Endodermal cell (in vitro differentiated cells): ENCODE data around the gene STRA6. TPM values are rescaled to one million over a fixed set of nuclear protein-coding genes. Genes with fewer than 3 reads are reported as not detected.

Experiments used
- DNase-seq: peaks from one replicate; pipeline ENCODE4 v3.0.0-alpha.2; 2017
- H3K27ac ChIP-seq: 2 replicates; pipeline ENCODE4 v1.5.1; 2013; ENCODE audit warnings: mild to moderate bottlenecking, low read depth, low read length, moderate library complexity
- H3K27me3 ChIP-seq: 2 replicates; pipeline ENCODE4 v1.6.1; 2013; ENCODE audit warnings: mild to moderate bottlenecking, low read length, moderate library complexity; ENCODE audit not compliant: insufficient read depth, control insufficient read depth, poor library complexity, severe bottlenecking
- H3K36me3 ChIP-seq: 2 replicates; pipeline ENCODE4 v1.7.0; 2013; ENCODE audit warnings: mild to moderate bottlenecking, low read length, moderate library complexity; ENCODE audit not compliant: control insufficient read depth, insufficient read depth
- H3K4me1 ChIP-seq: one replicate; pipeline ENCODE4 v1.7.0; 2013; ENCODE audit warnings: low read length; ENCODE audit not compliant: control insufficient read depth, insufficient read depth
- H3K4me3 ChIP-seq: 2 replicates; pipeline ENCODE4 v1.5.1; 2013; ENCODE audit warnings: mild to moderate bottlenecking, low read length, moderate library complexity
- H3K9ac ChIP-seq: 2 replicates; pipeline ENCODE4 v1.6.1; 2013; ENCODE audit warnings: mild to moderate bottlenecking, low read length, moderate library complexity; ENCODE audit not compliant: poor library complexity, severe bottlenecking; ENCODE audit errors: extremely low read depth
- H3K9me3 ChIP-seq: 2 replicates; pipeline ENCODE4 v1.6.1; 2013; ENCODE audit warnings: mild to moderate bottlenecking, low read length, moderate library complexity; ENCODE audit not compliant: control insufficient read depth
- H3K27ac Mint-ChIP-seq: 2 replicates; pipeline ENCODE4 v1.8.0; 2020; ENCODE audit warnings: mixed read lengths
- H3K27me3 Mint-ChIP-seq: 2 replicates; pipeline ENCODE4 v1.8.0; 2021; ENCODE audit warnings: mild to moderate bottlenecking, mixed read lengths; ENCODE audit not compliant: insufficient read depth
- H3K36me3 Mint-ChIP-seq: 2 replicates; pipeline ENCODE4 v1.8.0; 2020; ENCODE audit warnings: low read depth, mixed read lengths
- H3K4me1 Mint-ChIP-seq: 2 replicates; pipeline ENCODE4 v1.8.0; 2020; ENCODE audit warnings: mixed read lengths
- H3K4me3 Mint-ChIP-seq: 2 replicates; pipeline ENCODE4 v1.8.0; 2020; ENCODE audit warnings: mild to moderate bottlenecking, moderate library complexity, mixed read lengths
- H3K9me3 Mint-ChIP-seq: 2 replicates; pipeline ENCODE4 v1.8.0; 2020; ENCODE audit warnings: mild to moderate bottlenecking, mixed read lengths
- WGBS, 2 experiments: methylation state at CpG; one replicate each; pipeline versions ENCODE4 v1.1.5 to v1.1.7; 2013; ENCODE audit warnings: missing lambda C conversion rate in 2 of 2, mixed read lengths in 1 of 2; ENCODE audit not compliant: insufficient coverage in 1 of 2, insufficient read length in 1 of 2; 5-methylcytosine and 5-hydroxymethylcytosine counted together
- total RNA-seq, 2 donors: library from RNA; stranded (reverse); fragmentation: NEBNext Ultra II Directional in 1 of 2; extraction: Animal tissue kit (Norgen Biotek cat#: 25700) in 1 of 2; gene quantifications; 2 replicates in 1 of 2; 3 replicates in 1 of 2; pipeline ENCODE4 v1.2.1, GENCODE V29; 2021
- TF ChIP-seq, protein P1 (sequence below): fragments of 200-600 bp; sonication (generic); conservative IDR thresholded peaks from 2 replicates; pipeline ENCODE4 v1.5.0; 2021; ENCODE audit warnings: antibody characterized with exemption, mild to moderate bottlenecking

Gene STRA6
- total RNA-seq, 2 donors from 2014 or later = 18.2 to 26.2 TPM

- TF ChIP-seq, protein P1, sequence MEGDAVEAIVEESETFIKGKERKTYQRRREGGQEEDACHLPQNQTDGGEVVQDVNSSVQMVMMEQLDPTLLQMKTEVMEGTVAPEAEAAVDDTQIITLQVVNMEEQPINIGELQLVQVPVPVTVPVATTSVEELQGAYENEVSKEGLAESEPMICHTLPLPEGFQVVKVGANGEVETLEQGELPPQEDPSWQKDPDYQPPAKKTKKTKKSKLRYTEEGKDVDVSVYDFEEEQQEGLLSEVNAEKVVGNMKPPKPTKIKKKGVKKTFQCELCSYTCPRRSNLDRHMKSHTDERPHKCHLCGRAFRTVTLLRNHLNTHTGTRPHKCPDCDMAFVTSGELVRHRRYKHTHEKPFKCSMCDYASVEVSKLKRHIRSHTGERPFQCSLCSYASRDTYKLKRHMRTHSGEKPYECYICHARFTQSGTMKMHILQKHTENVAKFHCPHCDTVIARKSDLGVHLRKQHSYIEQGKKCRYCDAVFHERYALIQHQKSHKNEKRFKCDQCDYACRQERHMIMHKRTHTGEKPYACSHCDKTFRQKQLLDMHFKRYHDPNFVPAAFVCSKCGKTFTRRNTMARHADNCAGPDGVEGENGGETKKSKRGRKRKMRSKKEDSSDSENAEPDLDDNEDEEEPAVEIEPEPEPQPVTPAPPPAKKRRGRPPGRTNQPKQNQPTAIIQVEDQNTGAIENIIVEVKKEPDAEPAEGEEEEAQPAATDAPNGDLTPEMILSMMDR = no peak
- Mint-ChIP-seq H3K4me1 (peaks cover 30% of the 10 kb centered on the region), H3K27me3 (peaks cover 6% of the 10 kb centered on the region), H3K27ac (no peak overlapping the region), H3K36me3 (peaks cover 3% of the 10 kb centered on the region), H3K9me3 (no peaks in the 10 kb centered on the region), H3K4me3 (no peak overlapping the region)
- Histone ChIP-seq H3K36me3 (no peaks in the 10 kb centered on the region), H3K4me1 (peaks cover 25% of the 10 kb centered on the region), H3K27me3 (no peaks in the 10 kb centered on the region), H3K9me3 (no peaks in the 10 kb centered on the region), H3K9ac (no peak overlapping the region), H3K4me3 (no peak overlapping the region), H3K27ac (no peak overlapping the region)
- DNase-seq = no peak
- WGBS, 2 experiments = 82 to 91% methylated on average over 5 to 6 of the region's 6 CpGs
Observed at GRCh38 chr15:74199297-74199652, 3.3 kb downstream of the STRA6 start.

DNA sequence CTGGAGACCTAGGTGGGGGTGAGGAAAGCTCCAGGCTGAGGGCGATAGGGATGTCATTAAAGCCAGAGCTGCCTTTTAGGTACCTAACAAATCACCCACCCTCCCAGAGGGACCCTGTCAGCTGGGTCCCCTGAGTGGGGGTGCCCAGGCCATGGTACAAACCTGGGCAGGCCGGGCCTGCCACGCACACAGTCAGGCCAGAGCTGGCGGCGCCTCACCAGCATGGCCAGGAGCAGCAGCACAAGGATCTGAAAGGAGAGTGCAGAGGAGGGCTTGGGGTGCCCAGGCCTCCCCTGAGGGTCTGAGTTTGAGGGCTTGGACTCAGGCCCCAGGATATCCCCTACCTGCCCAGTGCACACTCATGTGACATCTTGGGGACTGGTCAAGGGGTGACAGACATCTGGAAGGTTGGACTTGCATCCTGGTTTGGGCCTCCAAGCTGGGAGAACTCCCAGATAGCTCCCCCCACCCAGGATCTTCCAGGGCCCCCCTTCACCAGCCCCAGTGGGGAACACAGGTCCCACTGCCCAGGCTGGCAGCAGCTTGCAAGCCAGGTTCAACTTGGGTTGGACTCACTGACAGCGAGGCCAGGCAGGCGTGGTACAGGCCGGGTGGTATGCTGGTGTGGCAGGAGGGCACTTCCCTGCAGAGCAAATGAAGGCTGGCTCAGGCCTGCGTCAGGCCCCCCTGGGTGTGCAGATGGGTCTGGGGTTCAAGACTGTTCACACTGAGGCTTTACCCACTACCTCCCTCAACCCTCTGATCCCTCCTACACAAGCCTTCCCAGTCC is 5.2 kb downstream of the STRA6 start:
- TF ChIP-seq, protein P1 = no peak
- Histone ChIP-seq H3K4me3 (no peak overlapping the region), H3K36me3 (no peaks in the 10 kb centered on the region), H3K9me3 (no peaks in the 10 kb centered on the region), H3K27me3 (no peaks in the 10 kb centered on the region), H3K4me1 (peaks cover 17% of the 10 kb centered on the region), H3K9ac (no peak overlapping the region), H3K27ac (no peak overlapping the region)
- DNase-seq = no peak
- Mint-ChIP-seq H3K9me3 (no peaks in the 10 kb centered on the region), H3K27ac (no peak overlapping the region), H3K4me3 (no peak overlapping the region), H3K4me1 (peaks cover 15% of the 10 kb centered on the region), H3K36me3 (peaks cover 3% of the 10 kb centered on the region), H3K27me3 (no peaks in the 10 kb centered on the region)
- WGBS, 2 experiments = 92 to 93% methylated on average over 6 to 9 of the region's 9 CpGs

- H3K27me3 Mint-ChIP-seq = no peaks in the 10 kb centered on the region
- Histone ChIP-seq H3K4me1 (peaks cover 6% of the 10 kb centered on the region), H3K27ac (no peak overlapping the region), H3K27me3 (no peaks in the 10 kb centered on the region), H3K9me3 (no peaks in the 10 kb centered on the region), H3K9ac (no peak overlapping the region), H3K36me3 (no peaks in the 10 kb centered on the region), H3K4me3 (no peak overlapping the region)
- H3K9me3 Mint-ChIP-seq = no peaks in the 10 kb centered on the region
- WGBS, 2 experiments = 90 to 93% methylated on average over 7 of the region's 7 CpGs
- DNase-seq = no peak
- TF ChIP-seq, protein P1 = no peak
- H3K36me3 Mint-ChIP-seq = peaks cover 3% of the 10 kb centered on the region
- no peak overlapping the region for H3K4me3 Mint-ChIP-seq
- H3K27ac Mint-ChIP-seq = no peak overlapping the region
- peaks cover 6% of the 10 kb centered on the region for H3K4me1 Mint-ChIP-seq
Observed at GRCh38 chr15:74196175-74196574, 6.4 kb downstream of the STRA6 start.
